ENCODE measurements around the gene DIPK1C.

DIPK1C gene

DNA sequence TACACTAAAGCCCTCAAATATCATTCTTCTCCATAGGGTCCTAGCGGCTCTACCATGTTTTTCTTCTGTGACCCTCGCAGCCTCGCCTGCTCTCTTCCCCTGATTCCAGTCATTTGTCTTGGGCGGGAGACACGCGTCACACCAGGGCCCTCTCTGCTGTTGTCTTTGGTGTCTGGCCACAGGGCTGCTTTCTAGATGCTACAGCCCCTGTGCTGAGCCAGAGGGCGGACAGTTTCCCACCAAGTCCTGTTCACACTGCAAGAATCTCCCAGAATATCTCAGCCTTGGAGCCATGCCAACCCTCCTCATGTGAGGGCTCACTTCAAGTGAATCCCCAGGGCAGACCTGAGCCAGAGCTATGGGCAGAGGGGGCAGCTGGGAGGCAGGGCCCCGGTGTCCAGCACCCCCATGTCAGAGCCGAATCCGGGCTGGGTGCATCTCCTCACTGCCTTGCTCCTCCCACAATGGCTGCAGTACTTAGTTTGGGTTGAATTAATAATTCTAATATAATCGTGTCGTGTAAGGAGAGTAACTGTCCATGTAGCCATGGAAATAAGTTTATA, 42.1 kb downstream of the DIPK1C start:
- DNase-seq, result no peak

DNA sequence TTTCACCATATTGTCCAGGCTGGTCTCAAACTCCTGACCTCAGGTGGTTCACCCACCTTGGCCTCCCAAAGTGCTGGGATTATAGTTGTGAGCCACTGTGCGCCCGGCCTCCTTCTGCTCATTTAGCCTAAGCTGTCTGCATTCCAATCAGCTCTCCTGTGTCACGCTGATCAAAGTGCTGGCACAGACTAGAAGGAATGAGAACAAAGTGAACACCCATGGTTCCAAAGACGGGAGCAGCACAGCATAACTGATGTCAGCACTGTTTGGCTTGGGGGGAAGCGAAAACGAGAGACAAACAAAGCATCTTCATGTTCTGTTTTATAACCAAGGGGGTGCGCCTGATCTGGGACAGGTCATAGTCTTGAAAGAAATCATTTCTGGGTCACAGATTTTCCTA, 43.3 kb downstream of the DIPK1C start:
- no peak for DNase-seq

DNA sequence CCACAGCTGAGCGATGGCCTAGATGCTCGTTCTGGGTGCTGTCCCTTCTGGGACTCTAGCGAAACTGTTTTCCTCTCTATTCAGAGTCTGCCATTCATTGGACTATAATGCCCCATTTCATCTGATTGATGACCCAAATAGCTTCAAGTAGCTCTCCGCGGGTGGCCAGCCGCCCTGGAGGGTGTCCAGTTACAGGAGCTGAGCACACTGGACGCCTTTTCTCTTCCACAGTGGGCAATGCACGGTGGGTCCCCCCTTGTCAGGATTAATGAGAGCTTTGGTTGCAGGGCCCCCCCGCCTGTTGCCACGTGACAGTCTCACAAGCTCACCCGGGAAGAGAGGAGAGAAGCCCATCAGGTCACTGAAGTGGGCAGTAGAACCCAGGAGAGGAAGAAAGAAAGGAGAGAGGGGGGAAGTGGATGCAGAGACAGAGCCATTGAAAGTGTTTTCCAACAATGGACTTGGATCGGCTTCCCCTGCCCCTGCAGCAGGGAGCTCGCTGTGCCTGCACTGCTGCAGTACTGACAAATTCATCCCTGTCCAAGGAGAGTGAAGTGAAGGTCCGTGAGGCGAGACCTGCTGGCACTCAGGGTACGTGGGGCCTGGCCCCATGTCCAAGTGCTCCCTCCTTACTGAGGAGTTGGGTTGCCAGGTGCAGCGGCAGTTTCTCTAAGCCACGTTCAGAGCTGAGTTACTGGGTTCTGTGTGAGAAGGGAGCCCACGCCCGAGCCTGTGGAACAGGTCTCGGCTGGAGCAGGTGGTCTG, 44.8 kb downstream of the DIPK1C start:
- DNase-seq, result no peak

DNA sequence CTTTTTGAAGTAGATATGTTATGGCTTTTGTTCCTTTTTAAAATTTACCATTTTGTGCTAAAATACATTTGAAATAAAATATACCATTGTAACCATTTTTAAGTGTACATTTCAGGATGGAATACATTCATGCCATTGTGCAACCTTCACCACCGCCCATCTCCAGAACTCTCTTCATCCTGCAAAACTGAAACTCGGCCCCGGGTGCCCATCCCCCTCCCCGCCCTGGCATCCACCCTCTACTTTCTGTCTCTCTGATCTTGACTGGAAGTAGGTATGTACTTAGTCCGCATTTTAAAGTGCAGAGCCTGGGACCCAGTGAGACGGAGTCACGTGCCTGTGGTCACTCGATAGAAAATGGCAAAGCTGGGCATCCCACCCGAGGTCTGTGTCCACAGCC, 45.6 kb downstream of the DIPK1C start:
- DNase-seq, result no peak

DNA sequence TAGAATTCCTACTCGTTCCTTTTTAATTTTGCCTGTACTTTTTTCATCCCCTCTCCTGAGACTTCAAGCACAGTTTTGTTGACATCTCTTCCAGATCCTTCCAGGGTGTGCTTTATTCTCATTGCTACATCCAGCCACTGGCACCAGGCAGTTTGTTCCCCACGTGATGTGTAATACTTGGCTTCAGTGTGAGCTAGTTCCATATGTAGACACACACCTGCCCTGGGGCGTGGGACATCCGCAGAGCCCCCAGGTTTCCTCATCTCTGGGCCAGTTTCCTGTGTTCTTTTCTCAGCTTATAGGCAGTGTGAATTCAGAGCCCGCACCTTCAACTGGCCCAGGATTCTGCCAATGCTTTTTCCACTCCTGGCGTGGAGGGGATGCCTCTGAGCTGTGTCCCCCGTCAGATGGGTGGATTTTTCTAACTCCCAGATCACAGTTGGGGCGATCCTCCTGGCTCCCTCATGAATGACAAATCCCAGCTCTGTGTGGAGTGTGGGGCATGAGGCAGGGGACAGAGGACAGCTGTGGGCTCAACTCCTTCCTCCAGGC, 46.6 kb downstream of the DIPK1C start:
- no peak for DNase-seq

DNA sequence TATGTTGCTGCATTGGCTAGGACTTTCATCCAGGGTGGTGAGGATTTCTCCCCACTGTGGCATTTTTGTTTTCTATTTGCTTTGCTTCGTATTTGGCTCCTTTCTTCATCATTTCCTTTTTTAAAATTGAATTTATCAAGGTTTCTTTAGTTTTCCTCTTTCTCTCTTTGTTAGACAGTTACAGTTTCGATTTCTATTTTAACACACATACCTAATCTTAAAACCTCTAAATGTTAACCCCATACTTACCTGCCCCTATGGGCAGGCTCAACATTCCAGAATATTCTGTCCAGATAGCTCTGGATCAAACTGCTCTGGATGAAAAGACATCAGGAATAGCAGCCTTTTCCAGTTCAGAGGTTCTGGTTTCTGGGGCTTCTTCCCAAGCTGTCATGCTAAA, 49.2 kb downstream of the DIPK1C start:
- no peak for DNase-seq

DNA sequence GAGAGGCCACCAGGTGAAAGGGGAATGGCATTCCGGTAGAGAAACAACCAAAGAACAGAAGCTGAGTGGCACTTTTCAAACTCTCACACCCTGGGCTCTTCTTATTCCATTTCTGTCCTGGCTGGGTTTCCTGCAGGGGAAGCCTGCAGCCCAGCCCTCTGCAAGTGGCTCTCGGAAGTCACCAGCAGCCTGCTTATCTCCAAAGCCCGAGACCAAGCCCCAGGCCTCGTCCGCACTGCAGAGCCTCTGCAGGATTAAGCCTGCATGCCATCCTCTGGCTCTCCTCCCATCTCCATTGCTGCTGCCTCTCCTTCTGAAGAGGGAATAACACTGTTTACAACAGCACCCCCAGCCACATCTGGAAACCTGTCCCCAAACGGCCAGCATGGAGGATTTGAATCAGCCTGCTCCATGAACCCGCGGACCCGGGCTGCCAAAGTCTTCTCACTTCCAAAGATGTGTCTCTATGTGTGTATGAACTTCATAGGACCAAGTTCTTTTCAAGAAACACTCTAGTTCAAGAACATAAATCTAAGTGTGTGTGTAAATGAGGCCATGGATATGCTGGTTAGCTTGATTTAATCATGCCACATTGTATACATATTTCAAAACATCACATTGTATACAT, 54.2 kb downstream of the DIPK1C start:
- DNase-seq, result no peak

DNA sequence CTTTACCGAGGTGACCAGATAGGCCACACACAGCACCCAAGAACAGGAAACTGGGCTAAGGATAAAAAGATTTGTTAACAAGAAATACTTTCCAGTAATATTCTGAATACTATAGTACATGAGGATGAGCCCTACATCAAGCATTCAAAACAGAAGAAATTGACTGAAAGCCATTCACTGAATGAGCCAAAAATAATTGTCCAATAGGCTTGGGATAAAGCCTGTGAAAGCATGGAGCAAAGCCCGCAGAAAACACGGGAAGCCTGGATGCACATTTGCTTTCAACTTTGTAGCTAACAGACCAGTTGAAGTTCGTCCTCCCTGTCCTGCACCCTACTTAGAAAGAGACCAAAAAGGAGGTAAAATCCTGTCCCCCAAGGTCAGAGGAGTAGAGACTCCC, 56.3 kb downstream of the DIPK1C start:
- no peak for DNase-seq

DNA sequence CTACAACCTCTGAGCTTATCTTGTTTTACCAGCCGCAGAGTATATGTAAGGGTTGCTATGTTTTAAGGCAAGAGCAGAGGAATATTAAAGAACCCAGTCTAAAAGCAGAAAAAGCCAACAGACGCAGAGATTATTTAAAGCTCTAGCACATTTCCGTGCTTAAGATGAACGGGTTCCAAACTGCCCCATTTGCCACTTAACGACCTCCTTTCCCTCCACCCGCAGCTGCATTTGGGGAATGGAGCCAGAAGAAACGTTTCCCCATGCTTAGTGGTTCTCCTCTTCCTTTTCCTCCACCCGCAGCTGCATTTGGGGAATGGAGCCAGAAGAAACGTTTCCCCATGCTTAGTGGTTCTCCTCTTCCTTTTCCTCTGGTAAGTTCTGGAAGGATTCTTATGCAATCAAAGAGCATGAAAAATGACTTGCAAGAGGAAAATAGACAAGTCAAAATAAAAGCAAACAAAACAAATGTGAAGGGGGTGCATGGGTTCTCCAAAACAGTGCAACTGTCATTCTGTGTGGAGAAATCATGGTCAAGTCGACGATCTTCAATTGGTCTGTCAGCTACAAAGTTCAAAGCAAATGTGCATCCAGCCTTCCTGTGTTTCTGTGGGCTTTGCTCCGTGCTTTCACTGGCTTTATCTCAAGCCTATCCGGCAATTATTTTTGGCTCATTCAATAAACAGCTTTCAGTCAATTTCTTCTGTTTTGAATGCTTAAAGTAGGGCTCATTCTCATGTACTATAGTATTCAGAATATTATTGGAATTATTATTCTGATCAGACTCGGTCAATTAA, 57.8 kb downstream of the DIPK1C start:
- no peak for DNase-seq

DNA sequence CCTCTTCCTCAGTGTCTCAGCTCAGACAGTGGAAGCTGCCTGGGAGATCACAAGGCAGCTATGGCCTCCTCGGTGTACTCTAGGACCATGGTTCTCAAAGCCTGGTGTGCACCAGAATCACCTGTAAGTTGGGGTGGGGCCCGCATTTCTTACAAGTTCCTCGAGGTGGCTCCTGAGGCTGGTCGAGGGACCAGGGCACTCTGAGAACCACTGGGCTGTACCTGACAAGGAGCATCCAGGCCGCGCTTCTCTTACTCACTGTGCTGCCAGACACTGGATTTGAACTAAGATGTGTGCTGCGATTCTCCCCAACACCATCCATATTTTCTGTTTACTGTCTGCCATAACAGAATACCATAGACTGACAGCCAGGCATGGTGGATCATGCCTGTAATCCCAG, 59.5 kb downstream of the DIPK1C start:
- no peak for DNase-seq

DNA sequence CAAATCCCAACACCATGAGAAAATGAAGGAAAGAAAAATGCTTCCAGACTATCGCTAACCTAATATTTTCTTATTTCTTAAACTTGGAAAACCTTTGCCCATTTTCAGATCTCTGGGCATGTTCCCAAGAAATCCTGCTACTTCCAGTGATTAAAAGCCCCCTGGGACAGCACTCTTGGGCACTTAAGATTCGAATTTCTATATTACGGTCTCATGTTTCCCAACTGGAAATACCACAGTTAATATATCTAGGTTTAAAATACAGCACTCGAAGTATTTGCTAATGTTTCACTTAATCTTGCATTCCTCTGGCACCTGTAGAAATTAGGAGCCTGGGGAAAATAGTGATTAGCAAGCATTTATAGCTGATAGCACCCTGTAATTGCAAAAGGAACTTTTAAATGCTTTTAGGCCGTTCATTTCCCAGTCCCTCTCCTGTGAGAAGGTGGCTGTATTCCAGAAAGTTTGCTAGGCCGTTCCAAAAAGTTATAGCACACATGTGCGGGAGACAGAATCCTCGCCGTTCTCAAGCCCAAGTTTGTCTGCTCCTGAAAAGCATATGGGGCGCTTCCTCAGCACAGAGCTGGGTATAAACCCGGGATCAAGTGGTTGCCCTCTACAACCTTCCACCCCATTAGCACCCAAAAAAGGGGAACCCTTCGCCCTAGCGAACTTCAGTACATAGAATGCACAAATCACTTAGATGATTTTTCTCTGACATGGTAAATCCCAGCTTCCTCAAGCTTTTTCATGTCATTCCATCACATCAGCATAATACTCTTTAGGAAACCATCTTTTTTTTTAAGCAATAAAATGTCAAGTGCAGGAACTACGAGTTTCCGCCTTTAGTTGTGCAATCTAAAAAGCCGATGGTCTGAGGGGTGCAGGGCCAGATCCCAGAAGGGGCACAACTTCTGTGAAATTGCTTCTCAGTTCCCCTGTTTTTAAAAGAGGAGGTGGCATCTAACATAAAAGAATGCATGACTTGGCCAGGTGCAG, 60.6 kb downstream of the DIPK1C start:
- no peak for DNase-seq

DNA sequence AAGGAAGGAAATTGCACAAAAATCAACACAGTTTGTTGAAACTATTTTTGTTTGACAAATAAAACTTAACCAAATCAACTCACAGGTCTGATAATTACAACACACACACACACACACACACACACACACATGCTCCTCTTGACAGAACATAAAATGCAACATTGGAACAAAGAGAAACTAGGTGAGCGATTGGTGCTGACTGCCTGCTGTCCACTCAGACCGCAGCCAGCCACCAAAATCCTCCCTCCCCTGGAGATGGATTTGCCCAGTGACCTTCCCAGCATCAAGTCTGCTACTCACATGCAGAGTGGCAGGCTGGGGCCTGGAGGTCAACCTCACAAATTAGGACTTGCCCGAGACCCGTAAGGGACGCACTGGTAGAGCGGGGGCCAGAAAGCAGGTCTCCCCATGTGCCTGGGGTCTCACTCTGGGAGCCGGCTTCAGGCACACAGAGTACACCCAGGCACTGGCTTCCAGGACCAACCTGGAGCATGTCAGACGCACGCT, 61.4 kb downstream of the DIPK1C start:
- no peak for DNase-seq

DNA sequence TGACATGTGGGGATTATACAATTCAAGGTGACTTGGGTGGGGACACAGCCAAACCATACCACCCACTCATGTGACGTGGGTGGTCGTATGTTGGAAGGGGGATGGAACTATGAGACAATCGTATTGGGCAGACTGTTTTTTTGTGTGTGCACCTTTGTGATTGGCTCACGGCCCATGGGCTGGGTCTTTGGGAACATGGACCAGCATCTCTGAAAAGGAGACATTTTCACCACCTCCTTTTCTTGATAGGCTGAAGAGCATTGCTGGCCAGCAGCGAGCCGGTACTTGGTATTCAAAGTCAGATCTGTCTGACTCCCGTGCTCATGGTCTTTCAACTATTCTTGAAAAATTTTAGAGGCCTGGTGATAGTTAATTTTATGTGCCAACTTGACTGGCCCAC, 62.1 kb downstream of the DIPK1C start:
- DNase-seq, result no peak

DNA sequence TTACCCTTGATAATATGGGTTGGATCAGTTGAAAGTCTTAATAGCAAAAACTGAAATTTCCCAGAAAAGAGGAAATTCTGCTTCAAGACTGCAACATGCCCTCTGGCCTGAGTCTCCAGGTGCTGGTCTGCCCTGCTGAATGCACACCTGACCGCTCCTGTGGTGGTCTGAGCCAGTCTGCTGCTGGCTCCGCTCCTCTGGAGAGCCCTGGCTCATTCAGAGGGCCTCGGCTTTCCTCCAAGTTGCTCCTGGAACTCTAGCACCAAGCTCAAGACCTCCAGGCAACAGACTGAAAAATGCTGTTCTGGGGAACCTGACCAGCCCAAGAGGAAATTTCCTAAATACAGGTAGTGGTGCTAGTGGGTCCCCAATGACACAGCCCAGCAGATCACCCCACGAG, 64.8 kb downstream of the DIPK1C start:
- no peak for DNase-seq

DNA sequence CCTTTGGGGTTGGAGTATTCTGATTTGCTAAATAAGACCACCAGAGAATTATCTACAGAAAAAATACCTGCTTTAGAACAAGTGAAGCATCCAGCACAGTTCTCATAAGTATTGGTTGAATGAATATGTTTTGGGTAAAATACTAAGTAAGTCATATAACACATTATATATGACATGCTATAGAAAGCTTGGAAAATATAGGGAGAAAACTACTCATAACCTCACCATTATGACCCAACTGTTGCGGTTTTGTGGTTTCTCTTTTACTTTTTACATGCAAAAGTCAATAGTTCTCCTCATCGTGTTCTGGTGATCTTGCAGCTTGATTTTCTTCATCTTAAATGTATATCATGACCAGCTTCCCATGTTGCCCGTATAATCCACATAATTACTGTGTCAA, 66.2 kb downstream of the DIPK1C start:
- DNase-seq, result no peak

DNA sequence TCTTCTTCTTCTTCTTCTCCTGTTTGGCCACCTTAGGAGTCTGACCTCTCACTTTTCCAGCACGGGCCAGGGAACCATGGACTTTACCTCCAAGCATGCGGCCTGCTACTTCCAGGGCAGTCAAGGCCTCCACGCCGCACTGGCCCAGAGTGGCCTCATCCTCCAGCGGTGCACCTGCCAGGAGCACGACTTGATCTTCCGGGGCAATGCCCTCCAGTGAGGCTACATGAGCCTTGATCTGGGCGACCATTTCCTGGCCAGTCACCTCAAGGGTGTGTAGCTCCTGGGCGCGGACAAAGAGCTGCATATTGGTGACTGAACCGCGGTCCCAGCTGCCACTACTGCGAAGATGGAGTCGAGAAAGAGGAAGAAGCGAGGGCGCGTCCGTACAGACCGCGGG, 67.1 kb downstream of the DIPK1C start:
- DNase-seq, result no peak

DNA sequence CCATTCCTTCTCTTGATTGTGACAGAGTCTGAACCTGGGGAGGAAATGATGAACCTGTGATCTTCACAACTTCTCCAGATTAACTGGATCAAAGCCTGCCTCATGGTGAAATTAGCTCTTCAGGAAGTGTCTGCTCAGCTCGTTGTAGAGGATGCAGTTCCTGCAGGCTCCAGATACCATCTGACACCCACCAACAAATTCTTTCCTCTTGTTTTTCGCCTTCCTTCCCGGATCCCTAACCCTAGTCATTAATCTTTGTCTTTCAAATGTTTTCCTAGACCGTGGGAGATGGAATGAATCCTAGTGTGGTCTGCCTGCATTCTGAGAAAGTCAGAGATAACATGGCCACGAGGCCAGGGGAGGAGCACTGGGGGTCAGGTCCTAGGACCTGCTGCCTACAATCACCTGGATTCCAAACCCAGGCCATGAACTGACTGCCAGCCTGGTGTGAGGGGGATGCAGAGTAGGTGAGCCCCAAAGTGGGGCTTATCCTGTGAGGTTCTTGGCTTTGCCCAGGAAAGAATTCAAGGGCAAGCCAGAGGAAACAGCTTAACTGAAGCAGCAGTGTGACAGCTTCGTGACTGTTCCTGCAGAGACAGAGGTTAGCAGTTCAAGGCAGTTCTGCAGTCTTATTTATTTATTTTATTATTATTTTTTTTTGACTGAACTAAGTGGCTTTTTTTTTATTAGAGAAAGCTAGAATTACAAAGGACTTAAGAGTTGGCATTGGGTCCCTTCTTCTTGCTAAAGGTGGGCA, 67.8 kb downstream of the DIPK1C start:
- DNase-seq, result no peak

DNA sequence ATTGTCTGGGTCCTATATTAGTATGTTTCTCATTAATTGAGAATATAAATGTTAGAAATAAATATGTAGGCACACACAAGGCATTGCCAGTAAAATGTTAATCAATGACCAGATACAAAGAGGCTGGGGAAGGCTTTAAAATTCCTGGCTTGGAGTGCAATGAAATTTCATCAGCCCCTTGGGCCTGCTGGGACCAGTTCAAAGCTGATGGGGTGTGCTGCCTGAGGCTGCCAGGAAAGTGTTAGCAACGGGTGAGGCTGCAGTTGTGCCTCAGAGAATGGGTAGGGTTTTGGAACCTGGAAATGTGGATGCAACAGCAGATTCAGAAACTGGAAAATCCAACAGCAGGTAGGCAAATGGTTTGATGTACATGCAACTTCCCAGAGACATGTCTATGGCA, 68.9 kb downstream of the DIPK1C start:
- no peak for DNase-seq

DNA sequence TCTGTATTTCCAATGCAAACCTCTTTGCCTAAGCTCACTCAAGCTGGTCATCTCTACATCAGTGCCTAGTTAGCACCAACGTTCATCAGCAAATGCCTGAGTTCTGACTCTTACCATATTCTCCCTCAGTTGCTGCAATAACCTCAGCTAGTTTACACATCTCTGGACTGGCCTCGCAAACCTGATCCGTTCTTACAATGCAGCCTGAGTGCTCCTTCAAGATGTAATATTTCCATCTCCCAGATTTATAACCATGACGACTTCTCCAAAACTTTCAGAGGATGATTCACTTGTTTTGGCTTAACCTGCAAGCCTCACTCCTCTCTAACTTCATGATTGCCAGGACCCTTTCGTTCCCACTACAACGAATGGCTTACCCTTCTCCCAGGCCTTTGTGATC, 69.7 kb downstream of the DIPK1C start:
- DNase-seq, result no peak
